Mesenchymal stem cell (in vitro differentiated cells and primary cell): ENCODE results near the gene ATOH7. TPM values are rescaled to one million over a fixed set of nuclear protein-coding genes. Genes with fewer than 3 reads are reported as not detected.
A peak's percentile ranks its signal among the peaks of the same experiment; 100 is the strongest.
"Not testable (repeated sequence)": the region's sequence is repeated elsewhere in the genome, so short reads cannot be mapped to it uniquely, and the experiment has no call there.

Experiments
- DNase-seq: peaks from one replicate; pipeline ENCODE4 v3.0.0-alpha.2; 2013
- H2AFZ ChIP-seq: one replicate; pipeline ENCODE4 v1.6.1; 2013; ENCODE audit warnings: low read depth, mild to moderate bottlenecking, control low read depth, inconsistent platforms, low read length, moderate library complexity
- H2AK5ac ChIP-seq: 2 replicates; pipeline ENCODE4 v1.6.1; 2013; ENCODE audit warnings: low read length, moderate library complexity, mild to moderate bottlenecking, inconsistent platforms; ENCODE audit not compliant: severe bottlenecking
- H2BK120ac ChIP-seq: one replicate; pipeline ENCODE4 v1.6.1; 2013; ENCODE audit warnings: low read depth, mild to moderate bottlenecking, inconsistent platforms, low read length, moderate library complexity
- H2BK12ac ChIP-seq, 2 experiments: one replicate each; pipeline ENCODE4 v1.6.1; 2013; ENCODE audit warnings: inconsistent platforms in 2 of 2, low read length in 2 of 2, mild to moderate bottlenecking in 2 of 2, moderate library complexity in 2 of 2, control low read depth in 1 of 2
- H2BK15ac ChIP-seq: one replicate; pipeline ENCODE4 v1.6.1; 2013; ENCODE audit warnings: mild to moderate bottlenecking, low read depth, inconsistent platforms; ENCODE audit not compliant: poor library complexity, severe bottlenecking
- H2BK5ac ChIP-seq: 2 replicates; pipeline ENCODE4 v1.6.1; 2013; ENCODE audit warnings: low read depth, mild to moderate bottlenecking, low read length, control low read depth, inconsistent platforms; ENCODE audit not compliant: poor library complexity, severe bottlenecking
- H3K14ac ChIP-seq, 2 experiments: one replicate each; pipeline ENCODE4 v1.6.1; 2013; ENCODE audit warnings: inconsistent platforms in 2 of 2, low read length in 2 of 2, control low read depth in 1 of 2, mild to moderate bottlenecking in 1 of 2, moderate library complexity in 1 of 2
- H3K18ac ChIP-seq, 2 experiments: one replicate each; pipeline ENCODE4 v1.6.1; 2013; ENCODE audit warnings: inconsistent platforms in 2 of 2, low read length in 2 of 2, control low read depth in 1 of 2, low read depth in 1 of 2, mild to moderate bottlenecking in 1 of 2
- H3K23ac ChIP-seq, 2 experiments: one replicate each; pipeline ENCODE4 v1.6.1; 2013; ENCODE audit warnings: inconsistent platforms in 2 of 2, low read length in 2 of 2, mild to moderate bottlenecking in 2 of 2, moderate library complexity in 2 of 2, control low read depth in 1 of 2
- H3K27ac ChIP-seq: 2 replicates; pipeline ENCODE4 v1.5.1; 2013; ENCODE audit warnings: mild to moderate bottlenecking, moderate library complexity, low read length, control low read depth, inconsistent platforms; ENCODE audit not compliant: poor library complexity, severe bottlenecking
- H3K27me3 ChIP-seq, 2 experiments: 2 replicates each; pipeline versions ENCODE4 v1.6.1 to v1.7.0; 2013; ENCODE audit warnings: low read length in 2 of 2, mild to moderate bottlenecking in 2 of 2, moderate library complexity in 2 of 2, control low read depth in 1 of 2, inconsistent platforms in 1 of 2; ENCODE audit not compliant: control insufficient read depth in 1 of 2, insufficient read depth in 1 of 2
- H3K36me3 ChIP-seq, 2 experiments: 2 replicates each; pipeline versions ENCODE4 v1.6.1 to v1.7.0; 2013; ENCODE audit warnings: low read length in 2 of 2, control low read depth in 1 of 2, inconsistent platforms in 1 of 2, low read depth in 1 of 2, mild to moderate bottlenecking in 1 of 2; ENCODE audit not compliant: insufficient read depth in 2 of 2, control insufficient read depth in 1 of 2
- H3K4ac ChIP-seq, 2 experiments: one replicate each; pipeline ENCODE4 v1.6.1; 2013; ENCODE audit warnings: inconsistent platforms in 2 of 2, low read length in 2 of 2, mild to moderate bottlenecking in 2 of 2, moderate library complexity in 2 of 2, control low read depth in 1 of 2, low read depth in 1 of 2
- H3K4me1 ChIP-seq: 2 replicates; pipeline ENCODE4 v1.6.1; 2013; ENCODE audit warnings: low read depth, low read length, control low read depth; ENCODE audit not compliant: control insufficient read depth, insufficient read depth
- H3K4me2 ChIP-seq: 2 replicates; pipeline ENCODE4 v1.6.1; 2013; ENCODE audit warnings: low read length, mild to moderate bottlenecking, inconsistent platforms; ENCODE audit not compliant: poor library complexity, severe bottlenecking
- H3K4me3 ChIP-seq, 2 experiments: 2 replicates each; pipeline versions ENCODE4 v1.5.1 to v1.7.0; 2013; ENCODE audit warnings: low read length in 2 of 2, mild to moderate bottlenecking in 2 of 2, control low read depth in 1 of 2, low read depth in 1 of 2; ENCODE audit not compliant: insufficient read depth in 1 of 2
- H3K79me1 ChIP-seq: replicated peaks from 2 replicates; pipeline ENCODE4 v1.6.1; 2013; ENCODE audit warnings: mild to moderate bottlenecking, control low read depth, low read length, inconsistent platforms; ENCODE audit not compliant: poor library complexity, severe bottlenecking
- H3K9ac ChIP-seq: 2 replicates; pipeline ENCODE4 v1.7.0; 2013; ENCODE audit warnings: mild to moderate bottlenecking, low read length, moderate library complexity
- H3K9me3 ChIP-seq: 2 replicates; pipeline ENCODE4 v1.7.0; 2013; ENCODE audit warnings: mild to moderate bottlenecking, low read length; ENCODE audit not compliant: control insufficient read depth
- H4K8ac ChIP-seq: one replicate; pipeline ENCODE4 v1.6.1; 2013; ENCODE audit warnings: inconsistent platforms, mild to moderate bottlenecking, low read length, moderate library complexity
- H4K91ac ChIP-seq: one replicate; pipeline ENCODE4 v1.6.1; 2013; ENCODE audit warnings: mild to moderate bottlenecking, low read length, inconsistent platforms
- WGBS: methylation state at CpG from one replicate; pipeline ENCODE4 v1.1.7; 2013; ENCODE audit warnings: mixed read lengths; 5-methylcytosine and 5-hydroxymethylcytosine counted together
- polyA plus RNA-seq, 2 experiments: library from polyadenylated mRNA; stranded (reverse); fragments of 200-250 nt; gene quantifications; one replicate each; pipeline ENCODE4 v1.2.3, GENCODE V29; 2013

The ATOH7 gene
- polyA plus RNA-seq (2013, experiment 1 of 2), result not detected
- not detected for polyA plus RNA-seq (2013, experiment 2 of 2)

- no peak within 1 kb of the TSS for H2AK5ac ChIP-seq
- peak within 1 kb of the TSS; percentile 45 for H2BK15ac ChIP-seq
- H2AFZ ChIP-seq, result peak within 1 kb of the TSS; percentile 97
- H4K91ac ChIP-seq, result peak within 1 kb of the TSS; percentile 86
- no peak within 1 kb of the TSS for H2BK120ac ChIP-seq
- H3K4me3 ChIP-seq, result peak within 1 kb of the TSS; percentile 59 to 90
- H3K36me3 ChIP-seq, result no peaks in the 10 kb centered on the region
- peak within 1 kb of the TSS in 1 of 2 experiments; percentile 75 for H2BK12ac ChIP-seq
- H3K27ac ChIP-seq, result peak within 1 kb of the TSS; percentile 30
- peaks cover 3% of the 10 kb centered on the region for H3K4me1 ChIP-seq
- H2BK5ac ChIP-seq, result no peak within 1 kb of the TSS
- WGBS, result 4% methylated on average over 7 of the region's 13 CpGs
- DNase-seq, result no peak
- peak within 1 kb of the TSS in 1 of 2 experiments; percentile 93 for H3K14ac ChIP-seq
- peaks cover 6 to 21% of the 10 kb centered on the region in 2 experiments for H3K27me3 ChIP-seq
- H3K4me2 ChIP-seq, result peak within 1 kb of the TSS; percentile 87
- no peaks in the 10 kb centered on the region for H3K9me3 ChIP-seq
- H3K18ac ChIP-seq, result peak within 1 kb of the TSS; percentile 79 to 90
- H3K79me1 ChIP-seq, result no peaks in the 10 kb centered on the region
- peak within 1 kb of the TSS; percentile 90 for H3K9ac ChIP-seq
- H3K4ac ChIP-seq, result peak within 1 kb of the TSS; percentile 71 to 91
- peak within 1 kb of the TSS; percentile 96 for H4K8ac ChIP-seq
- H3K23ac ChIP-seq, result peak within 1 kb of the TSS in 1 of 2 experiments; percentile 3
These were observed at the start of gene ATOH7 for GRCh38 chr10:68231817-68232251. ATOH7 (minus strand) TSS chr10:68232113; CDS start chr10:68231677, 436 bp downstream.

- Histone ChIP-seq H2BK5ac (no peak overlapping the region), H3K18ac (no peak overlapping the region), H3K4me3 (no peak overlapping the region), H3K79me1 (no peaks in the 10 kb centered on the region), H3K9ac (no peak overlapping the region), H3K4me2 (no peak overlapping the region), H2AK5ac (no peak overlapping the region), H4K8ac (no peak overlapping the region), H2AFZ (no peak overlapping the region), H3K14ac (no peak overlapping the region), H2BK12ac (no peak overlapping the region), H3K9me3 (no peaks in the 10 kb centered on the region), H4K91ac (no peak overlapping the region), H3K23ac (no peak overlapping the region), H3K4ac (no peak overlapping the region), H3K27me3 (no peaks in the 10 kb centered on the region), H2BK15ac (no peak overlapping the region), H2BK120ac (no peak overlapping the region), H3K4me1 (peaks cover 1% of the 10 kb centered on the region), H3K27ac (no peak overlapping the region), H3K36me3 (no peaks in the 10 kb centered on the region)
- WGBS, result 100% methylated on average over 4 of the region's 4 CpGs
- no peak for DNase-seq
These were observed 48.8 kb upstream of the ATOH7 start for GRCh38 chr10:68280758-68281157.

GRCh38 chr10:68278906-68279753 is 47.2 kb upstream of the ATOH7 start:
- H2AFZ ChIP-seq, H3K4me2 ChIP-seq, H3K14ac ChIP-seq, H3K36me3 ChIP-seq, H4K91ac ChIP-seq, DNase-seq, H3K4me3 ChIP-seq, H3K18ac ChIP-seq, H2BK12ac ChIP-seq, H3K4me1 ChIP-seq, H3K23ac ChIP-seq, H3K27me3 ChIP-seq, H2BK15ac ChIP-seq, H3K9me3 ChIP-seq, H2BK120ac ChIP-seq, H3K4ac ChIP-seq, H3K79me1 ChIP-seq, H3K27ac ChIP-seq, H3K9ac ChIP-seq, H2AK5ac ChIP-seq, H4K8ac ChIP-seq, H2BK5ac ChIP-seq: not testable (repeated sequence)
- 95% methylated on average over 48 of the region's 70 CpGs for WGBS

GRCh38 chr10:68277814-68278213 is 45.9 kb upstream of the ATOH7 start:
- H3K23ac ChIP-seq, H3K36me3 ChIP-seq, DNase-seq, H3K9ac ChIP-seq, H3K27ac ChIP-seq, H4K8ac ChIP-seq, H3K14ac ChIP-seq, H3K9me3 ChIP-seq, H3K4me3 ChIP-seq, H2BK5ac ChIP-seq, H2BK15ac ChIP-seq, H3K18ac ChIP-seq, H2AK5ac ChIP-seq, H3K27me3 ChIP-seq, H3K4me2 ChIP-seq, H4K91ac ChIP-seq, H2BK12ac ChIP-seq, H3K4me1 ChIP-seq, H3K4ac ChIP-seq, H2AFZ ChIP-seq, H3K79me1 ChIP-seq, H2BK120ac ChIP-seq: not testable (repeated sequence)
- WGBS, result 93% methylated on average over 2 of the region's 2 CpGs
